ENCODE data around the gene APELA.
"Not testable (repeated sequence)": the region's sequence is repeated elsewhere in the genome, so short reads cannot be mapped to it uniquely, and the experiment has no call there.

The APELA gene

GRCh38 chr4:164926301-164926700, 49.3 kb downstream of the APELA start:
- DNase-seq = no peak

- DNase-seq = not testable (repeated sequence)
Observed at GRCh38 chr4:164927101-164927500, 50.1 kb downstream of the APELA start.

DNA sequence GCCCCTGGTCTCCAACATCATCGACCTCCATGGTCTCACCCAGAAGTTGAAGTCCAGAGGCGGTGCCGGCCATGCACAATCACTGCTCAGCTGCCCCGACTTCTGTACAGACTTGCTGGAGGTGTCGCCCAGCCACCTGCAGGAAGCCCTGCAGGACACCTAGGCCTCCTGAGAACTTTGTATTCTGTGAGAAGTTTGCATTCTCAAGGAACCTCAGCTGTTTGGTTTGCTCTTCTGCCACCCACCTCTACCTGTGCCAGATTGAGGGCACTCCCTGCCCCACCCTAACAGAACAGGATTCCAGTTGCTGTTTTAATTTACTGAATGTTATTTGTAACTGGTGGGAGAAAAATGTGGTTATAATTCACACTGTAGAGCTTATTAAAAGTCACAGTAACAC, 53.7 kb downstream of the APELA start:
- DNase-seq = no peak

- no peak for DNase-seq
Observed at GRCh38 chr4:164931551-164932324, 54.8 kb downstream of the APELA start.

DNA sequence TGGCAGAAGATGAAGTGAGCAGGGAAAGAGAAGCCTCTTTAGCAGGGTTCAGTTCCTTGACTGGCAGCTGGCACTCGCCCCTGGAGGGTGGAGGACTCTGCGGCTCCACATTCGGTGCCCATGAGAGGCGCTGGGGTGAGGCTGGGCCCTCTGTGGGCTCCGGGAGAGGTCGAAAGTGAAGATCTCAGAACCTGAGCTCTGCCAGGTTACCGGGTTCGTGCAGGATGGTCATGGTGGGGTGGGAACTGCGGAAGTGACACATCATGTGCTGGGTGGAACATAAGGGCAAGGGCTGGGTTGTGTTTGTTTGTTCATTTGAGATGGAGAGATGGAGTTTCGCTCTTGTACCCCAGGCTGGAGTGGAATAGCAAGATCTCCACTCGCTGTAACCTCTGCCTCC, 56.3 kb downstream of the APELA start:
- DNase-seq = no peak

GRCh38 chr4:164935363-164935762, 58.4 kb downstream of the APELA start:
- DNase-seq = no peak

DNA sequence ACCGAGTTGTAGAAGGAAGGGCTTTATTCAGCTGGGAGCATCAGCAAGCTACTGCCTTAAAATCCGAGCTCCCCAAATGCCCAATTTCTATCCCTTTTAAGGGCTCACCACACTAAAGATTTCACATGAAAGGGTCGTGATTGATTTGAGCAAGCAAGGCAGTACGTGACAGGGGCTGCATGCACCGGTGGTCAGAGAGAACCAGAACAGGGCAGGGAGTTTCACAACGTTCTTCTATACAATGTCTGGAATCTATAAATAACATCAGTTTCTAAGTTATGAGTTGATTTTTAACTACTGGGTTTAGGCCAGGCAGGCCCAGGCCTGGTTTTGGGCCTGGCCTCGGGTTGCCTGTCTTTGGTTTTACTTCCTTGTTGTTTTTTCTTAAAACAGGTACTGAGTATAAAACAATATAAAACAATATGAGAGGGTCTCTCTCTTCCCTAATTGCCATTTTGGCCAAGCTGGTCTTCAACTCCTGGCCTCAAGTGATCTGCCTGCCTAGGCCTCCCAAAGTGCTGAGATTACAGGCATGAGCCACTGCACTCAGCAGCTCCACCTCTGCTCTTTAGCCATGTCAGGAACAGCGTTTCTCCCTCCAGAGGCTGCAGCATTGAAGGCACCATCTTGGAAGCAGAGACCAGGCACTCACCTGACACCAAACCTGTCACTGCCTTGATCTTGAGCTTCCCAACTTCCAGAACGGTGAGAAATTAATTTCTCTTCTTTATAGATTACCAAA, 59.1 kb downstream of the APELA start:
- DNase-seq = not testable (repeated sequence)

DNA sequence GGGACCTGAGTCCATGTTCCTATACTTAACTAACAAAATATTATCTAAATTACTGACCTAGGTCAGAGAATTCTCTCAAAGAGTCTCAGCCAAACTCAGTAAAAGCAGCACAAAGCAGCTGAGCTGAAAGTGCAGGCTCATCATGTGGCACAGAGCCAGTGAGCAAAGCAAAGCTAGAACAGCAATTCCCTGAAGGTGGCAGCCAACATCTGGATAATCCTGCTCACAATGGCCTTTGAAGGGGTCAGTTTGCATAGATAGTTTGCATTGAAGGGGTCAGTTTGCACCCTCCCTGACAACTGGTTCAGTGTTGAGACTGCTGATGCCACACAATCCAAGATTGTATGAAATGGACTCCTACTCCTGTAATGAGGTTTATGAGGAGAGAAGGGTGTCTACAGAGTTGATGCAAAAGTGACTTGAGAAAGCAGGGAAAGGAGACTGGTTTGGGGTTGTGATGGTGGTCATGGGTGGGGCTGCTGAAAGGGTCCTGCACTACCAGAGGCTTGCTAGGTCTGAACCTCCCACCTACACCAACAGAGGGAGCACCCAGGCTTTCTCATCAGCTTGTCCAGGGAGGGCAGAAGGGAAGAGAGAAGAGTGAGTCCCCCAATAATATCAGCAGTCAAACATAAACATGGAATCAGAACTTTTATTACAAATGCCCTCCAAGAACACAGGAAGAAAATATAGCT, 60.7 kb downstream of the APELA start:
- DNase-seq = no peak

- no peak for DNase-seq
Observed at GRCh38 chr4:164943192-164943591, 66.2 kb downstream of the APELA start.

GRCh38 chr4:164945146-164945545, 68.2 kb downstream of the APELA start:
- DNase-seq = no peak

DNA sequence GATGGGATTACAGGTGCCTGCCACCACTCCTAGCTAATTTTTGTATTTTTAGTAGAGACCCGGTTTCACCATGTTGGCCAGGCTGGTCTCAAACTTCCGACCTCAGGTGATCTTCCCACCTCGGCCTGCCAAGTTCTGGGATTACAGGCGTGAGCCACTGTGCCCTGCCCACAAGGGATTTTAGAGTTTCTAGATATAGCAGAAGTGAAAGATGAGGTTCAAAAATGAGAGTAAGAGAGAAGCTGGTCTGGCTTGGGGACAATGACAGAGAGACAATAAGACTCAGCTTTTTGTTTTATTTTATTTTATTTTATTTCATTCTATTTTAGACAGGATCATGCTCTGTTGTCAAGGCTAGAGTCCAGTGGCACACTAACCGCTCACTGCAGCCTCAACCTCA, 69.8 kb downstream of the APELA start:
- no peak for DNase-seq

Data from central memory CD4-positive, alpha-beta T cell (primary cell).